Stomach (tissue), 4 donors: ENCODE measurements around the gene MBLAC1.
A peak's percentile ranks its signal among the peaks of the same experiment; 100 is the strongest.

ENCODE experiments used
- CTCF ChIP-seq, 7 experiments: fragments of 450-650 bp in 4 of 7; fragments of 200-600 bp in 3 of 7; sonication (generic) in 3 of 7; IDR thresholded peaks; one replicate each; pipeline ENCODE4 v1.5.1; 2016 to 2019; ENCODE audit warnings: antibody characterized with exemption in 7 of 7, control low read depth in 2 of 7, mild to moderate bottlenecking in 1 of 7
- POLR2A ChIP-seq, 4 donors: fragments of 450-650 bp; IDR thresholded peaks; one replicate each; pipeline ENCODE4 v1.6.1; 2016; ENCODE audit warnings: antibody characterized with exemption in 4 of 4, control low read depth in 2 of 4, mild to moderate bottlenecking in 1 of 4, moderate library complexity in 1 of 4

GRCh38 chr7:100157334-100158228 lies 30.8 kb downstream of the MBLAC1 start:
- peak in 1 of 7 experiments; percentile 18 for TF ChIP-seq CTCF (IDR thresholded peaks at IDR 0.05)
- TF ChIP-seq POLR2A (IDR thresholded peaks at IDR 0.05), result no peak
